Activated CD8-positive, alpha-beta memory T cell treated with anti-CD3 and anti-CD28 coated beads, Interleukin-2, amount 50 U/mL, for 4 hours (primary cell): ENCODE results near the gene OR10T2.
"Not testable (repeated sequence)": the region's sequence is repeated elsewhere in the genome, so short reads cannot be mapped to it uniquely, and the experiment has no call there.

Experiments
- DNase-seq: peaks from one replicate; pipeline ENCODE4 v3.0.0-alpha.2; 2020

Gene OR10T2

DNA sequence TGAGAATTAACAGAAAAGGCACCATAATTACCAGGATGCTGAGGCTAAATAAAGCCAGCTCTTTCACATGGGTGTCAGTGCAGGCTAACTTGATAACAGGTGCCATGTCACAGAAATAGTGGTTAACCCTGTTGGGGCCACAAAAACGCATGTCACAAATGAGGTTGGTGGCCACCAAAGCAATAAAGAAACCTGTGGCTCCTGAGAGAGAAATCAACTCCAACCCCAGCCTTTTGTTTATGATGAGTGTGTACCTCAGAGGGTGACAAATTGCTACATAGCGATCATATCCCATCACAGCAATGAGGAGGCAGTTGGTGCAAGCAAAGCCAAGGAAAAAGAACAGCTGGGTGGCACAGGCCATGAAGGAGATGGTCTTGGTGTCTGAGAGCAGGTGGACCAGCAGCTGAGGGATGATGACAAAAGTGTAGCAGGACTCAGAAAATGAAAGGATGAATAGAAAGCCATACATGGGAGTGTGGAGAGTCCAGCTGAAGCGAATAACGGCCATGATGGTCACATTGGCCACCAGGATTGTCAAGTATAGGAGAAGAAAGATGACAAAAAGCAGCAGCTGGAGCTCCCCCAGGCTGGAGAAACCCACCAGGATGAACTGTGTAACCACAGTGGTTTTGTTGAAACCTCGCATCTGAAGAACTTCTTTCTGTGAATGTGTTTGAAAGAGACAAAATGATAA, at the start of gene OR10T2:
Gene OR10T2 (minus strand): TSS at position 649 of the 697 bp plus-strand sequence. CDS start 0 bp downstream, at position 649.
- no peak for DNase-seq

GRCh38 chr1:158445376-158445775, 46.1 kb upstream of the OR10T2 start:
- DNase-seq = no peak

DNA sequence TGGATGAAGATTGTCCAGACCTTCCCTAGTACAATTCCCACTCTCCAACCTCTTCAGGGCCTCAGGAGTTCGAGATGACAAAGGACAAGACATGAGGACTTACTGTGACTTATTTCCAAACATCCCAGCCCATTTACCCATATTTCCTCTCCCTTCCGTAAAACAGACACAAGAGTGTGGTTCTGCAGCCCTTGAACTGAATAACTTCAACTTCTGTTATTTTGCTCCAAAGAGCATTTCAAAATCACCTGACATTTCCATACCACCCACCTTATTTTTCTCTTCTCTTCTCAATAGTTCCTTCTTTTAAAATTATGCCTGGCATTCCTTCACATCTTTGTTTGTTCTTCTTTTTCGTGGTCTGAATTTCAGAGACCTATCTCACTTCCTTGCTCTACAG, 35.5 kb upstream of the OR10T2 start:
- DNase-seq = no peak

GRCh38 chr1:158430163-158430562, 30.9 kb upstream of the OR10T2 start:
- not testable (repeated sequence) for DNase-seq

- DNase-seq = no peak
Observed at GRCh38 chr1:158426137-158426536, 26.9 kb upstream of the OR10T2 start, which contains the start of gene OR10K2. OR10K2 (minus strand) TSS chr1:158426237; CDS start chr1:158420866, 5,371 bp downstream.

DNA sequence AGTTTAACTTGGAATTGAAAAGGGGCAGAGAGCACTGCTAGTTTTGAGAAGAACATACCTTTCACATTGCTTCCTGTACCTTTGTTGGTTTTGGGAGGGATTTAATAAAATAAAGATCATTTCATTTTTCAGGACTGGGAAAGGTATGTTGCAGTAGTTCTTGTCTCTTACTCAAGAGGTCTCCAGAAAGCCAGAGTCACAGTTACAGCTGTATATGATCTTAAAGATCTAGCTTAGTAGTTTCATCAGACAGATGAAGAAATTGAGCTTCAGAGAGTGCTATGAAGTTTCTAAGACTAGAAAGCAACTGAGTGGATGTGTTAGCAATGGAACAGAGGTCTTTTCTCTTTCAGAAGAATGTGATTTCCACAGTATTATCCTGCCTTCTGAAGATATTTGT, 25.8 kb upstream of the OR10T2 start:
- DNase-seq = no peak

DNA sequence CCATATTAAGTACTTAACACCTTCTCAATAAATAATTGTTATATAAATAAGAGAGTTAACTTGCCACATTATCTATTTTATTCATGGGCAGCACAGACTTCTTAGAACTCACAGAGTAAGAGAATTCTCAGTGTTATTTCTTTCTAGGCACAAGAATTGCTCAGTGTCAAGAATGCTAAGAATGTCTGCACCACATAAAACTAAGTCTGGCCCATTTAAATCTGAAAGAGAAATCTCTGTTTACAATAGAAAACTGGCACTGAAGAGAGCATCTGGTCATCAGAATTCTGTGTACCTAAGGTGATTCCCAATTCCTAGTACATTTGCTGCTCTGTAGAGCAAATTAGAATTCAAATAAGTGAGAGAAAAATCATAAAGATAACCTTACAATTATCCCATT, 22.9 kb upstream of the OR10T2 start:
- no peak for DNase-seq

DNA sequence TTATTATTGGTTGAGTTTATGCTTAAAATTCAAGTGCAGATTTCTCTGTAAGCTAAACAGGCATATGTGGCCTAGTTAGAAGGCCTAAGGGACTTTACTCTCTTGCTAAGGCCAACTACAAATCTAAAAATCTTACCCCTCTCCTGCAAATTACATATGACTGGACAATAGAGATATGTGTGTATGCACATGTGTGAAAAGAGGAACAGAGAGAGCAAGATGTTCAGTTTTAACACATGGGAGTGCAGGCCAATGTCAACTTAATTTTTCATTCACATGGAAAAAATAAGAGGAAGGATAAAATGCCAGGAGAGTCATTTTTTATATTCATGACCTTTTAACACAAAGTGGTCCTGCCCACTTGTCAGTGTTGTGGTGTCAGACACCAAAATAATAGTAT, 18.3 kb upstream of the OR10T2 start:
- DNase-seq = no peak

DNA sequence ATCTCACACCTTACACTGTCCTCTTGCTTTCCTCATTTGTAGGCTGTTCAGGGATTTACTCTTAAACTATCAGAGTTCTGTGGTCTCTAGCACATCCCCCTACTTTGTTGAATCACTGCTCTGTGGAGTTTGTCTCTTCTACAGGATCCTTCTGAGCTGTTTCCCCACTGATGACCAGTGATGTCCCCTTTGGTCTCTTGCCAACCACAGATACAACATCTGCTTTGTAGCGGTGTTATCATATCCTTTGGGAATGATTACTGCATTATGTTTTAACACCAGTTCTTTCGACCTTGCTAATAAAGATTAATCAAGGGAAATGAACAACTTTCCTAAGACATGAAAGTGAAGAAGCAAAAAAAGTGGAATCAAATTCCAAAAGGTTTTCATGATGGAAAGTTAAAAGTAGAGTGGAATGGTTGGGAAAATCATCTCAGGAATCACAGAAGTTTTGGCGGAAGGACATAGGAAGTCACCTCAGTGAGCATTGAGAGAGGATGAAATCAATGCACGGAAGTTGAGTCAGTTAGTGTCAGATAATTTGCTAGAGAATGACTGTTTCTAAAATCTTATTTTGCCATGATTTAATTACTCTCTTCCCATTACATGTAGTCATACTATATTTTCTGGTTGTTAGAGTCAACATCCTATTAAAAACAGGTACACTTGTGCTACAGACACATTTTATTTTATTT, 15.5 kb upstream of the OR10T2 start:
- DNase-seq = no peak

DNA sequence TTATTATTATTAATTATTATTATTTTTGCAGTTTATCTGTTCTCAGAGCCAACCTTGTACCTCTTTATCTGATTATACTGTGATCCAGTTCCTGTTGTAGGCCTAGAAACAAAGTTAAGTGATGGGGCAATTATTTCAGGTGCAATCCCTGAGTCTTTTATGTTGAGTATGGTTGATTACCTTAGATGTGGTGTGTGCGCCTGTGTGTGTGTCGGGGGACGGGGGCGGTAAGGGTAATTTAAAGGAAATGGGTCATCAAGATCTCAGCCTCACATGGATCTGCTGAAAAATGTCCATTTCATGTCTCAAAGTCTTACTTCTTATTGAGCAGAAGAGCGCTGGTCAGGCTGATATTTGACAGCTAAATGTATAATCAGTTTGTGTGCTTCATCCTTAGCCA, 7.8 kb upstream of the OR10T2 start:
- no peak for DNase-seq

DNA sequence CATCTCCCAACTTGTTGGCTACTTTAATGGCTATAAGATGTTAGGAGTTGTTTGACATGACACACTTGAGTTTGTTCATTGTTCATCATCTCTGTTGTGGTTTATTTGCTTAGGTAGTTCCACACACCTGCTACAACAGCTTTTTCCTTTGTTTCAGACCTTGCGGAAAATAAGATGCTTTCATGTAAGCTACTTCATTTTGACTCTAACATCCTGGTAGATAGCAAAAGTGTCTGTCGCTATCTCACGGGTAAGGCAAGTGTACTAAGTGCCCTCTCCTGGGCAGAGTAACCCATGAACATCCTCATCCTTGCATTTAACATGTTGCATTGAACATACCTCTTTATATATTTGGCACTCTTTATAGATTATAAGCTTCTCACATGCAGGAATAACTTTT, 1.6 kb upstream of the OR10T2 start:
- no peak for DNase-seq

- DNase-seq = no peak
Observed at GRCh38 chr1:158396646-158397045, 2.6 kb downstream of the OR10T2 start.

GRCh38 chr1:158393476-158393875, 5.8 kb downstream of the OR10T2 start:
- no peak for DNase-seq

- no peak for DNase-seq
Observed at GRCh38 chr1:158391099-158391498, 8.2 kb downstream of the OR10T2 start.

GRCh38 chr1:158390331-158390730, 8.9 kb downstream of the OR10T2 start:
- no peak for DNase-seq

GRCh38 chr1:158374860-158375259, 24.4 kb downstream of the OR10T2 start:
- no peak for DNase-seq

DNA sequence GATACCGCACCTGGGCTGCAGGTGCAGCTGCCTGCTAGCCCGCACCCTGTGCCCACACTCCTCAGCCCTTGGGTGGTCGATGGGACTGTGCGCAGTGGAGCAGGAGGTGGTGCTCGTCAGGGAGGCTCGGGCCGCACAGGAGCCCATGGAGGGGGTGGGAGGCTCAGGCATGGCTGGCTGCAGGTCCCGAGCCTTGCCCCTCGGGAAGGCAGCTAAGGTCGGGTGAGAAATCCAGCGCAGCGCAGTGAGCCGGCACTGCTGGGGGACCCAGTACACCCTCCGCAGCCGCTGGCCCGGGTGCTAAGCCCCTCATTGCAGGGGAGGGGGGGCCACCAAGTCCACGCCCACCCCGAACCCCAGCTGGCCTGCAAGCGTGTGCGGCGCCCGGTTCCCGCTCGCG, 25.2 kb downstream of the OR10T2 start:
- not testable (repeated sequence) for DNase-seq

DNA sequence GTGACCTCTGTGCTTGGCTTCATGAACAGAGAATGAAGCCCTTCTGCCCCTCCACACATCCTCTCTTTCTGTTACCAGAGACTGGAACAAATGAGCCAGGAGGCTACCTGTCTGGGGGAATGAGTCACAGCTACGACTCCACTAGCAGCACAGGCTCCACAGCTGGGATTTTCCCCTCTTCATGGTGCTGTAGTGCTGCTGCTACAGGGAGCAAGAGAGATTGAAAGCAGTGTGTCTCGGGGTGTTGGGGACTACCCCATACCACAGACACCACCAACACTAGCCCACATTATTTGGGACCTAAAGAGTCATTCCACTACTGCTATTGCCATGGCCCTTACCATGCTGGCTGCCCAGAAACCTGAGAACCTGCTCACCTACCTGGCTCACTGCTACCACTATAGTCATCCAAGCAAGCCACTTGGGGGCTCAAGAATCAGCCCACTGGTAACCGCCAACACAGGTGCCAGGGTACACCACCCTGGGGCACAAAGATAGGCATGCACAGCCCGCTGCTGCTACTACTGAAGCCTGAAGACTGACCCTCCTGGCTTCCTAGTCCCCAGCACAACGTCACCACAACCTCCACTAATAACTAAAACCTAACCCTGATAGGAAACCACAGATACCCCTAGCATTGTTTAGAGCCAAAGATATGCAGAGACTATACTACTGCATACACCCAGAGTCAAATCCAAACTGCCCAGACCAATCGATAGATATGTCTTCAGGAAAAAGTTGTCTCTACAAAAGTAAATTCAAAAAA, 27.9 kb downstream of the OR10T2 start:
- DNase-seq = no peak

DNA sequence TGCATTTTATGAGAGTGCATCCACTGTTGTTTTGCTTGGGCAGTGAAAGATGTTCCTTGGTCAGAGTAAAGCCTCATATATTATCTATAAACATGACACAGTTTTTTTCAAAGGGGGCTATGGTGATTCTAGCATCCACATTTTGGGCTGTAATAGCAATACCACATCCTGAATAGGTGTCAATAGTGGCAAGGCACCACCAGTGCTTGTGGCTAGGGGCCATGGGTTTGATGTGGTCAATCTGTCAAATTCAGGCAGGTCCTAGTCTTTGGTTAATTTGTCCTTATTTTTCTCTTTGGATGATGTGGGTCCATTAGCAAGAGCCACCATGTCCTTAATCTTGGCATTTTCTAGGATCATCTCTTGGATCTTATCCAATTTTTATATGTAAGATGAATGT, 32.5 kb downstream of the OR10T2 start:
- no peak for DNase-seq

DNA sequence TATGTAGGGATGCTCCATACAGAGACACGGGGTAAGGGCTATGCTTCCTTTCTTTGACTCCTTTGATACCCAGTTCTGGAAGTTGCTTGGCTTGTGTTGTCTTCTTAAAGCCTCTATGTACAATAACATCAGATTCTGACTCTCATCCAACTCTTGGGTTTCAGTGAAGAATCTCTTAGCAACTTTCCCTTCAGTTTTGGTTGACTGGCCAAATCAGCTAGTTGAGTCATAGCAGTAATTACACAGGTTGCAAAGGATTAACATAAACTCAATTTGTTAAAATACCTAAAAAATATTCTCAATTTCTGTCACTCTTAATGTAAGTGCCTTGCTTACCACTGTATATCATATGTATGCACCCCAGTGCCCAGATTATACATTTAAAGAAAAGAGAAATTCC, 36.3 kb downstream of the OR10T2 start:
- DNase-seq = no peak

- no peak for DNase-seq
Observed at GRCh38 chr1:158362482-158362881, 36.8 kb downstream of the OR10T2 start.

DNA sequence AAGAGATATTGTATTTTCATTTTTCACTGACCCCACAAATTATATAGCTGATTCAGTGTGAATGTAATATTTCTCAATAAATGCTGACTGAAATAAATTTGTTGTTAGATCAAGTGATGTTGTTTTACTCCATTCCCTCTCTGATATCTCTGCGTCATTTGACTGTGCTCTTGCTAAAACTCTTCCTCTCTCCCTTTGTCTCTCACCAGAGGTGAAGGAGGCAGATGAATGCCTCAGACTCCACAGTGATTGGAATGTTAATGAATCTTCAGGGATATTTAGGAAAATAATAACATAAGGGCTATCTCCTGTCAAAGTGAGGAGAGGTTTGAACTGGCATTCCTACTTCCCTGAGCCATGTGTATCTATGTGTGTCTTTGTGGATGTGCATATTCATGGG, 41.8 kb downstream of the OR10T2 start:
- no peak for DNase-seq

DNA sequence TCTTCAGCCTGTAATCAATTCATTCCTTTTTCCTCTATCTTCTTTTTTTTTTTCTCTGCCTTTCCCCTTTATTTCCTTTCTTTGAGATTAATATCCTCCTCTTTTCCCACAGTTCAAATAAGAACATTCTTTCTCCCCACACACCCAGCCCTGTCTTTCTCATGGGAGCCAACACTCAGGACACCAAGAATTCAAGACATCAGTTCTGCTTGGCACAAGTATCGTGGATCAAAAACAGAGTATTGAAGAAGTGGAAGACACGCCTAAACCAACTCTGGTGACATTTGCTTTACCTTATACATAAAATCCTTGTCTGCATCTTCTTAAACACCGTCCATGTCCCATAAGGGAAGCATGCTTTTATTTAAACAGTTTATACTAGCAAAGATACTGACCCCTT, 42.6 kb downstream of the OR10T2 start:
- DNase-seq = no peak

DNA sequence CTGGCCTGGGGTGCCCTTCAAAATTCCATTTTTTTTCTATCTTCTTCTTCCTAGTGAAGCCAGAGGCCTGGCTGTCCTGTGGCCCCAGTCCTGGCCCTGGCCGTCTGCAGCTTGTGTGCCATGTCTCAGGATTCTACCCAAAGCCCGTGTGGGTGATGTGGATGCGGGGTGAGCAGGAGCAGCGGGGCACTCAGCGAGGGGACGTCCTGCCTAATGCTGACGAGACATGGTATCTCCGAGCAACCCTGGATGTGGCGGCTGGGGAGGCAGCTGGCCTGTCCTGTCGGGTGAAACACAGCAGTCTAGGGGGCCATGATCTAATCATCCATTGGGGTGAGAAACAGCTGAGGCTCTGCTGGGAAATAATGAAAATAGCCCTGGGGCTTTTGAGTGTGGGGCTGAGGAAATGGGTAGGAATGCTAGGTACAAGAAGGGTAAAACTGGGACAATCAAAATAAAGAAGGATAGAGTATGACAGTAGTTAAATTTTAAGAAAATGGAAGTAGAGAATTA, 43.4 kb downstream of the OR10T2 start:
- DNase-seq = no peak
